Upper lobe of left lung (tissue), 6 donors: ENCODE results near the gene KIAA1549. TPM values are rescaled to one million over a fixed set of nuclear protein-coding genes. Genes with fewer than 3 reads are reported as not detected.

Experiments
- ATAC-seq, 2 donors: fragments of 200-7000 bp; cut with Tn5 transposase; one replicate each; pipeline ENCODE4 v1.9.1; 2022; ENCODE audit warnings: mild to moderate bottlenecking in 2 of 2, moderate library complexity in 2 of 2; ENCODE audit not compliant: low FRiP score in 2 of 2
- DNase-seq, 2 donors: peaks; one replicate each; pipeline ENCODE4 v3.0.0-alpha.2; 2019 to 2020
- H3K27ac ChIP-seq, 4 donors: fragments of 200-600 bp; sonication (generic); one replicate each; pipeline ENCODE4 v1.5.1; 2016 to 2019
- H3K27me3 ChIP-seq, 4 donors: fragments of 200-600 bp; sonication (generic); one replicate each; pipeline ENCODE4 v1.5.1; 2017 to 2019
- H3K36me3 ChIP-seq, 4 donors: fragments of 200-600 bp; sonication (generic); one replicate each; pipeline ENCODE4 v1.5.1; 2016 to 2019
- H3K4me1 ChIP-seq, 4 donors: fragments of 200-600 bp; sonication (generic); one replicate each; pipeline ENCODE4 v1.5.1; 2018 to 2019
- H3K4me3 ChIP-seq, 4 donors: fragments of 200-600 bp; sonication (generic); one replicate each; pipeline ENCODE4 v1.5.1; 2017 to 2019; ENCODE audit warnings: mild to moderate bottlenecking in 2 of 4, moderate library complexity in 1 of 4
- H3K9me3 ChIP-seq, 4 donors: fragments of 200-600 bp; sonication (generic); one replicate each; pipeline ENCODE4 v1.5.1; 2018 to 2019
- CTCF ChIP-seq, 6 experiments: fragments of 450-650 bp in 4 of 6; fragments of 200-600 bp in 2 of 6; sonication (generic) in 2 of 6; IDR thresholded peaks; one replicate each; pipeline ENCODE4 v1.5.1; 2016 to 2019; ENCODE audit warnings: antibody characterized with exemption in 6 of 6
- EP300 ChIP-seq, 4 donors: sonication (generic); formaldehyde crosslinking; IDR thresholded peaks; one replicate each; pipeline ENCODE4 v1.5.1; 2017; ENCODE audit warnings: antibody characterized with exemption in 4 of 4, control low read depth in 2 of 4
- POLR2A ChIP-seq, 4 donors: fragments of 450-650 bp; IDR thresholded peaks; one replicate each; pipeline ENCODE4 v1.5.1; 2016 to 2017; ENCODE audit warnings: antibody characterized with exemption in 4 of 4, mild to moderate bottlenecking in 2 of 4
- POLR2AphosphoS5 ChIP-seq, 2 donors: sonication (generic); formaldehyde crosslinking; IDR thresholded peaks; one replicate each; pipeline ENCODE4 v1.5.1; 2017; ENCODE audit warnings: antibody characterized with exemption in 2 of 2
- WGBS, 2 donors: methylation state at CpG; one replicate each; pipeline ENCODE4 v1.1.5; 2017 to 2018; 5-methylcytosine and 5-hydroxymethylcytosine counted together
- total RNA-seq, 6 donors: library from RNA; depleted of rRNA in 4 of 6; stranded (reverse); fragments of >200 nt in 4 of 6; gene quantifications; one replicate each; pipeline versions ENCODE4 v1.1.0 to v1.2.1, GENCODE V29; 2016 to 2021
- donor health status: DM: no; HTN: no; CAD: no; lungs with moderate emphysema.
- donor health status: DM: no; HTN: yes; CAD: no; lungs with severe emphysema.

KIAA1549 gene
- total RNA-seq, 6 donors from 2014 or later, result 4.1 to 10.2 (median 5.3) TPM

GRCh38 chr7:138903186-138903820 is 77.9 kb downstream of the KIAA1549 start:
- no peak for DNase-seq
- 93 to 94% methylated on average over 10 of the region's 10 CpGs for WGBS, 2 donors
- H3K27me3 ChIP-seq, result no peaks in the 10 kb centered on the region
- H3K27ac ChIP-seq, result no peak overlapping the region
- H3K4me3 ChIP-seq, result no peak overlapping the region
- H3K36me3 ChIP-seq, result peaks cover 0 to 3% (median 0%) of the 10 kb centered on the region in 4 donors
- peaks cover 0 to 4% (median 0%) of the 10 kb centered on the region in 4 donors for H3K4me1 ChIP-seq
- ATAC-seq, result no peak
- H3K9me3 ChIP-seq, result no peaks in the 10 kb centered on the region
- TF ChIP-seq POLR2AphosphoS5 (IDR thresholded peaks at IDR 0.05) (no peak), CTCF (IDR thresholded peaks at IDR 0.05) (no peak), POLR2A (IDR thresholded peaks at IDR 0.05) (no peak), EP300 (IDR thresholded peaks at IDR 0.05) (no peak)

- ATAC-seq, result no peak
Measured at GRCh38 chr7:138902161-138902560, 79.0 kb downstream of the KIAA1549 start.

GRCh38 chr7:138900035-138900828 is 81.0 kb downstream of the KIAA1549 start:
- 69 to 73% methylated on average over 12 of the region's 12 CpGs for WGBS, 2 donors
- peaks cover 0 to 4% (median 0%) of the 10 kb centered on the region in 4 donors for H3K36me3 ChIP-seq
- DNase-seq, result no peak
- no peaks in the 10 kb centered on the region for H3K4me1 ChIP-seq
- H3K4me3 ChIP-seq, result no peak overlapping the region
- H3K27ac ChIP-seq, result no peak overlapping the region
- no peak for ATAC-seq
- TF ChIP-seq CTCF (IDR thresholded peaks at IDR 0.05) (no peak), POLR2A (IDR thresholded peaks at IDR 0.05) (no peak), POLR2AphosphoS5 (IDR thresholded peaks at IDR 0.05) (no peak), EP300 (IDR thresholded peaks at IDR 0.05) (no peak)
- H3K27me3 ChIP-seq, result no peaks in the 10 kb centered on the region
- no peaks in the 10 kb centered on the region for H3K9me3 ChIP-seq

More at GRCh38 chr7:138902161-138902560, 79.0 kb downstream of the KIAA1549 start:
- 83 to 87% methylated on average over 3 of the region's 3 CpGs for WGBS, 2 donors
- H3K27ac ChIP-seq, result no peak overlapping the region
- DNase-seq, result no peak
- no peaks in the 10 kb centered on the region for H3K9me3 ChIP-seq
- peaks cover 0 to 3% (median 0%) of the 10 kb centered on the region in 4 donors for H3K36me3 ChIP-seq
- H3K4me3 ChIP-seq, result no peak overlapping the region
- H3K27me3 ChIP-seq, result no peaks in the 10 kb centered on the region
- H3K4me1 ChIP-seq, result peaks cover 0 to 1% (median 0%) of the 10 kb centered on the region in 4 donors
- TF ChIP-seq CTCF (IDR thresholded peaks at IDR 0.05) (no peak), POLR2AphosphoS5 (IDR thresholded peaks at IDR 0.05) (no peak), EP300 (IDR thresholded peaks at IDR 0.05) (no peak), POLR2A (IDR thresholded peaks at IDR 0.05) (no peak)

- Histone ChIP-seq H3K36me3 (peaks cover 0 to 4% (median 0%) of the 10 kb centered on the region in 4 donors), H3K27ac (no peak overlapping the region), H3K4me1 (no peaks in the 10 kb centered on the region), H3K9me3 (no peaks in the 10 kb centered on the region), H3K27me3 (no peaks in the 10 kb centered on the region), H3K4me3 (no peak overlapping the region)
- ATAC-seq (no peak), DNase-seq (no peak)
- TF ChIP-seq POLR2A (IDR thresholded peaks at IDR 0.05) (no peak), EP300 (IDR thresholded peaks at IDR 0.05) (no peak), POLR2AphosphoS5 (IDR thresholded peaks at IDR 0.05) (no peak), CTCF (IDR thresholded peaks at IDR 0.05) (no peak)
- 79 to 82% methylated on average over 8 of the region's 8 CpGs for WGBS, 2 donors
Measured at GRCh38 chr7:138898802-138899201, 82.4 kb downstream of the KIAA1549 start.
